IMR-90 (cell line): Measurements from ENCODE around the gene PLEKHB2.
"Not testable (repeated sequence)": the region's sequence is repeated elsewhere in the genome, so short reads cannot be mapped to it uniquely, and the experiment has no call there.

ENCODE experiments used
- CTCF ChIP-seq: conservative IDR thresholded peaks from 2 replicates; pipeline ENCODE4 v1.5.1; 2012; ENCODE audit warnings: mild to moderate bottlenecking, low read depth, low read length, improper control_type of control experiment
- SMC3 ChIP-seq: fragments of 150-350 bp; IDR thresholded peaks from 2 replicates; pipeline ENCODE4 v1.6.1; 2016; ENCODE audit warnings: low read depth, mild to moderate bottlenecking, antibody characterized with exemption, low read length, moderate library complexity

DNA sequence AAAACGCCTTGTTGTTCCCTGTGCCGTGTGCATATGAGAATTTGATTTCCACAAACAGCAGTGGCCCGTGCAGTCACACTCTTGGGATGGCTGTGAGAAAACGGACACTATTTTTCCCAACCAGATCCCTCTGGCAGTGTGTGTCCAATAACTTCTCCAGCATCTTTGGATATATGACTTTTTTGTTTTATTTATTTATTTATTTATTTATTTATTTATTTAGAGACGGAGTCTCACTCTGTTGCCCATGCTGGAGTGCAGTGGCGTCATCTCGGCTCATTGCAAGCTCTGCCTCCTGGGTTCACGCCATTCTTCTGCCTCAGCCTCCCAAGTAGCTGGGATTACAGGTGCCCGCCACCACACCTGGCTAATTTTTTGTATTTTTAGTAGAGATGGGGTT is 45.0 kb downstream of the PLEKHB2 start:
- not testable (repeated sequence) for TF ChIP-seq SMC3, CTCF
